HG02885 (cell line): ENCODE measurements around the gene LINC00305.

Source experiments
- ATAC-seq: cut with Tn5 transposase; IDR thresholded peaks from one replicate; pipeline ENCODE4 v1.9.1; 2021; ENCODE audit warnings: mild to moderate bottlenecking; ENCODE audit not compliant: unreplicated experiment, poor library complexity

LINC00305 gene

GRCh38 chr18:64037812-64038414, 111.0 kb downstream of the LINC00305 start:
- peak; percentile 78 for ATAC-seq

GRCh38 chr18:64032312-64032711, 116.6 kb downstream of the LINC00305 start:
- ATAC-seq = no peak

DNA sequence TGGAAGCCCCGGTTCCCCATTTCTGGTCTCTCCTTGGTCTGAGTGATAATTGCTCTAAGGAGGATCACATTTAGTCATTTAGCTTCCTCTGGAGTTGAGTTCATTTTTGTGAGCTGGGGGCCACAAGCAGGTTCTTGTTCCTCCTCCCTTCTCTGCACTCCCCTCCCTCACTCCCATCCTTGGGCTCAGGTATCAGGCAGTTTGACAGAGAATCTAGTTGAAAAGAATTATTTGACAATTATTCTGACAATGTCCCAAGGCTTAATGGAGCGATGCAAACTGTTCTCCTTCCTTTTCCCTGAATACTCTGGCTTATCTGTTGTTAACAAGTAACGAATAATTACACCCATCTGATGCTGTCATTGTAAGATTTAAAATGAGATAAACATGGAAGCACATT, 117.5 kb downstream of the LINC00305 start:
- no peak for ATAC-seq
